Panc1 (cell line): ENCODE results near the gene TMEM63C. TPM values are rescaled to one million over a fixed set of nuclear protein-coding genes. Genes with fewer than 3 reads are reported as not detected.

Experiments used
- ATAC-seq: fragments of 200-7000 bp; cut with Tn5 transposase; 2 replicates; pipeline ENCODE4 v1.9.1; 2020; ENCODE audit warnings: mild to moderate bottlenecking, moderate library complexity
- BruUV-seq: library from RNA; stranded (reverse); fragments of 400-500 nt; replicated peaks from 2 replicates; lab custom pipeline; 2021; lab: Mats Ljungman, UMichigan
- CTCF ChIA-PET: fragments of 300-600 bp; sonication (Branson Sonifier 250); formaldehyde crosslinking; loops from one replicate; lab custom pipeline; 2022; ENCODE audit warnings: antibody characterized with exemption; lab: Charles Lee
- POLR2A ChIA-PET: fragments of 300-600 bp; sonication (Branson Sonifier 250); formaldehyde crosslinking; loops from one replicate; lab custom pipeline; 2022; ENCODE audit warnings: antibody characterized with exemption; lab: Charles Lee
- DNase-seq: peaks from one replicate; pipeline ENCODE4 v3.0.0-alpha.2; 2010; ENCODE audit warnings: low read depth, low spot score
- H3K27ac ChIP-seq: 2 replicates; pipeline ENCODE4 v1.5.1; 2011; ENCODE audit warnings: mild to moderate bottlenecking, low read length, inconsistent platforms
- H3K27me3 ChIP-seq: fragments of 200-500 bp; sonication (Bioruptor generic); 2 replicates; pipeline ENCODE4 v1.6.0; 2014; ENCODE audit warnings: low read length, inconsistent platforms; ENCODE audit not compliant: control insufficient read depth, insufficient read depth
- H3K36me3 ChIP-seq: fragments of 200-500 bp; sonication (Bioruptor generic); 2 replicates; pipeline ENCODE4 v1.5.1; 2014; ENCODE audit warnings: inconsistent platforms, mild to moderate bottlenecking, low read length, moderate library complexity; ENCODE audit not compliant: control insufficient read depth, insufficient read depth
- H3K4me1 ChIP-seq: 2 replicates; pipeline ENCODE4 v1.5.1; 2011; ENCODE audit warnings: inconsistent platforms, mild to moderate bottlenecking, low read length, moderate library complexity; ENCODE audit not compliant: control insufficient read depth, insufficient read depth
- H3K4me3 ChIP-seq, 2 experiments: 2 replicates each; pipeline ENCODE4 v1.5.1; 2011 to 2012; ENCODE audit warnings: low read depth in 2 of 2, low read length in 2 of 2, mild to moderate bottlenecking in 2 of 2, inconsistent platforms in 1 of 2, moderate library complexity in 1 of 2
- H3K9me3 ChIP-seq: fragments of 200-500 bp; sonication (Bioruptor generic); 2 replicates; pipeline ENCODE4 v1.5.1; 2014; ENCODE audit warnings: low read depth, mild to moderate bottlenecking, inconsistent platforms, low read length, moderate library complexity; ENCODE audit not compliant: control insufficient read depth, insufficient read depth
- CTCF ChIP-seq: fragments of 450-650 bp; IDR thresholded peaks from 2 replicates; pipeline ENCODE4 v1.5.1; 2017; ENCODE audit warnings: mild to moderate bottlenecking
- POLR2AphosphoS5 ChIP-seq: IDR thresholded peaks from 2 replicates; pipeline ENCODE4 v1.6.1; 2012; ENCODE audit warnings: mild to moderate bottlenecking, low read depth, low read length, moderate library complexity
- REST ChIP-seq, 2 experiments: IDR thresholded peaks; 2 replicates each; pipeline ENCODE4 v1.6.1; 2011 to 2012; ENCODE audit warnings: low read depth in 2 of 2, control low read depth in 1 of 2, low read length in 1 of 2, mild to moderate bottlenecking in 1 of 2, moderate library complexity in 1 of 2; ENCODE audit not compliant: insufficient read depth in 1 of 2
- SIN3A ChIP-seq: IDR thresholded peaks from 2 replicates; pipeline ENCODE4 v1.6.1; 2012; ENCODE audit warnings: low read depth, mild to moderate bottlenecking, low read length, moderate library complexity, borderline replicate concordance; ENCODE audit not compliant: insufficient read depth
- TCF7L2 ChIP-seq: IDR thresholded peaks from 2 replicates; pipeline ENCODE4 v1.6.1; 2011; ENCODE audit warnings: mild to moderate bottlenecking, low read depth, low read length, inconsistent platforms
- in situ Hi-C: cut with HindIII; loops from 2 replicates; pipeline ENCODE4 v1.10.0; 2016; ENCODE audit warnings: low sequenced_read_pairs, low pct_unique_long_range_greater_than_20kb
- intact Hi-C: fragments of 100-400 bp; cut with micrococcal nuclease; formaldehyde crosslinking; loops from one replicate; pipeline ENCODE4 v1.10.0; 2022; ENCODE audit not compliant: unreplicated experiment
- total RNA-seq: library from RNA; stranded (reverse); gene quantifications from one replicate; pipeline ENCODE4 v1.2.1, GENCODE V29; 2021; ENCODE audit not compliant: unreplicated experiment

The TMEM63C gene
- total RNA-seq, 1 experiment from 2014 or later: 2.4 TPM

DNA sequence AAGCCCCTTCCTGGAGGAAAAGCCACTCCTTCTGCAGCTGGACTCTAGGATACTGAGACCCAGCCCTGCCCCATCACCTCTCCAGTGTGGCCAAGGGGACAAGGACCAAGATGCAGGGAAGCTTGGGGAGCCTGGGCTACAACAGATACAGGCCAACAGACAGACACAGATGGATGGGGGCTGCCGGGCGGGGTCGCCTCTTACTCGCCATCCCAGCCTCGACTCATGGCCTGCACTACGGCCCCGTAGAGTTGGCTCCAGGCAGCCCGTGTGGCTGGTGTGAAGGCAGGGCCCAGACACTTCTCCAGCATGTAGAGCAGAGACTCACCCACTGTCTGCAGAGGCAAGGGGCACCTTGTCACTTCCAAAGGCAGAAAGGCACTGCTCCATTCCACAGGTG lies 84.7 kb downstream of the TMEM63C start:
- no peak overlapping the region for H3K27ac ChIP-seq
- CTCF ChIA-PET: no interaction called here
- ATAC-seq (no peak), DNase-seq (no peak)
- no TSS peak for BruUV-seq
- H3K4me1 ChIP-seq: peaks cover 4% of the 10 kb centered on the region
- H3K27me3 ChIP-seq: no peaks in the 10 kb centered on the region
- POLR2A ChIA-PET: no interaction called here
- H3K9me3 ChIP-seq: no peaks in the 10 kb centered on the region
- in situ Hi-C loops: no loop called here
- intact Hi-C loops: no loop called here
- no peaks in the 10 kb centered on the region for H3K36me3 ChIP-seq
- TF ChIP-seq SIN3A: no peak
- no peak for TF ChIP-seq TCF7L2
- TF ChIP-seq POLR2AphosphoS5: no peak
- TF ChIP-seq REST (IDR thresholded peaks at IDR 0.05; ENCODE audit: insufficient read depth in 1 of 2, low read depth in 2 of 2, low read length in 1 of 2): no peak
- TF ChIP-seq CTCF: no peak
- H3K4me3 ChIP-seq: no peak overlapping the region

- ChIA-PET POLR2A (interaction anchor here (0.6 kb wide), 1 partner anchor 318 kb away, joined by 3 read pairs; no protein-coding TSS in a partner anchor), CTCF (no interaction called here)
- BruUV-seq: no TSS peak
- Histone ChIP-seq H3K4me3 (no peak overlapping the region), H3K27me3 (no peaks in the 10 kb centered on the region), H3K36me3 (no peaks in the 10 kb centered on the region), H3K4me1 (peaks cover 4% of the 10 kb centered on the region), H3K9me3 (no peaks in the 10 kb centered on the region), H3K27ac (no peak overlapping the region)
- intact Hi-C loops: no loop called here
- ATAC-seq: no peak
- TF ChIP-seq POLR2AphosphoS5 (no peak), CTCF (no peak), SIN3A (no peak), TCF7L2 (no peak), REST (IDR thresholded peaks at IDR 0.05; ENCODE audit: insufficient read depth in 1 of 2, low read depth in 2 of 2, low read length in 1 of 2) (no peak)
- DNase-seq: no peak
- in situ Hi-C loops: no loop called here
Observed at GRCh38 chr14:77267937-77268699, 86.5 kb downstream of the TMEM63C start.
